HG03558 (cell line): ENCODE measurements around the gene CTBP1.

Experiments
- ATAC-seq: cut with Tn5 transposase; IDR thresholded peaks from one replicate; pipeline ENCODE4 v1.9.1; 2021; ENCODE audit warnings: moderate number of reproducible peaks; ENCODE audit not compliant: unreplicated experiment; ENCODE audit errors: extremely low read depth

The CTBP1 gene

DNA sequence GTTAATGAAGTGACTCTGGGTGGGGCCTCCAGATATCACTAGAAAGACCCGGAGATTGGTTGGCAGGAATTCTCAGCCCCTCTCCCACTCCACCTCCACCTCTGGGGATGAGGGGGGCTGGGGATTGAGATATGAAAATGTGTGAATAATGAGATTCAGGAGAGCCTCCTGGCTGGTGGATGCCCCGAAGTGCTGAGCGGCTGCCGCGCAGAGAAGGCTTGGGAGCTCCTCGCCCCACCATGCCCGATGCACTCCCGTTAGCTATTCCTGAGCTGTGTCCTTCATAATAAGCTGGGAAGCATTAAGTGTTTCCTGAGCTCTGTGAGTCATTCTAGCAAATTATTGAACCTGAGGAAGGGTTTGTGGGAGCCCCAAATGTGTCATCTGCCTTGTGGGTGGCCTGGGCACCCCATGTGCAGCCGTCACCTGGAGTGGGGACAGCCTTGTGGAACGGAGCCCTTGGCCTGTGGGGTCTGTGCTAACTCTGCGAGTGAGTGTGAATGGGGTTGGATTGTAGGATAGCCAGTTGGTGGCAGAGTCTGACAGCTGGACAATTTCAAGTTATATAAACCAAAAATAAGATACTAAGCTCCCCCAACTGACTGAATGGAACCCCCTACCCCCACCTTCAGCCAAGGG is 36.3 kb upstream of the CTBP1 start:
- no peak for ATAC-seq

GRCh38 chr4:1283711-1284110 is 34.8 kb upstream of the CTBP1 start:
- no peak for ATAC-seq

DNA sequence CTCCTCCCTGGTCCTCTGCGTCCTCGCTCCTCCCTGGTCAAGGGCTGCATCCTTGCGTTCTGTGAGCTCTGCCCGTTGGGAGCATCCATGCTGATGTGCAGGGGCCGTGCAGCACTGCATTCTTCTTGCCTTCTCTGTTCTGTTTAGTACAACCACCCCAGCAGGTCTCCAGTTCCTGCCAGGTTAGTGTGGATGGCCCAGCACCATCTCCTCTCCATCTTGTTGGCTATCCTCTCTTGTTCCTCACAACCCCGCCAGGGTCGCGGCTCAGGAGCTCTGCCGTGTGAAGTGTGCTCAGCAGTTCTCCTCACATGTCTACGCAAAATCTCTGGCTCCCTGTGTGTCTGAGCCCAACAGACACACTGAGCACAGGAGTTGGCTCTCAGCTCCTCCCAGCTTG is 30.3 kb upstream of the CTBP1 start:
- ATAC-seq, result no peak

GRCh38 chr4:1277667-1278665 is 29.0 kb upstream of the CTBP1 start:
- ATAC-seq, result no peak

- no peak for ATAC-seq
Observed at GRCh38 chr4:1276984-1277383, 28.1 kb upstream of the CTBP1 start.

DNA sequence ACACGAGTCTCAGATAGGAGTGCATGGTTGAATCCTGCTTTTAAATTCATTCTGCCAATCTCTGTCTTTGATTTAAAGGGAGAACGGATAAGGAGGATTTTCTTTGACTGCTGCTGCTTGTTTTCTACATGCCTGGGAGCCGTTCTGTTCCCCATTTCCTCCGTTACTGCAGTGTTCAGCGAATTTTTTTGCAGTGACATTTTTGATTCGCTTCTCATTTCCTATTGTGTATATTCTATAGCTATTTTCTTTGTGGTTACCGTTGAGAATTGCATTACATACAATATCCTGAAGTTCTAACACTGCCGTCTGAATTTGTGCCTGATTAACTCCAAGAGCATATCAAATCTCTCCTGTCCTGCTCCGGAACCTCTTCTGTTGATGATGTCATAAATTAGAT is 25.9 kb upstream of the CTBP1 start:
- ATAC-seq, result no peak

DNA sequence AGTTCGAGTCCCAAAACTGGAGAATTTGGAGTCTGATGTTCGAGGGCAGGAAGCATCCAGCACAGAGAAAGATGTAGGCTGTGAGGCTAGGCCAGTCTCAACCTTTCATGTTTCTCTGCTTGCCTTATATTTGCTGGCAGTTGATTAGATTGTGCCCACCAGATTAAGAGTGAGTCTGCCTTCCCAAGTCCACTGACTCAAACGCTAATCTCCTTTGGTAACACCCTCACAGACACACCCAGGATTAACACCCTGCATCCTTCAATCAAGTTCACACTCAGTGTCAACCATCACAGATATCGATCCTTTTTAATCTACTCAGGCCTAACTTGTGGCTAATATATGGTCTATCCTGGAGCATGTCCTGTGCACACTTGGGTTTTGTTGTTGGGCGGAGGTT is 22.8 kb upstream of the CTBP1 start:
- no peak for ATAC-seq

- no peak for ATAC-seq
Observed at GRCh38 chr4:1269209-1269608, 20.3 kb upstream of the CTBP1 start.

DNA sequence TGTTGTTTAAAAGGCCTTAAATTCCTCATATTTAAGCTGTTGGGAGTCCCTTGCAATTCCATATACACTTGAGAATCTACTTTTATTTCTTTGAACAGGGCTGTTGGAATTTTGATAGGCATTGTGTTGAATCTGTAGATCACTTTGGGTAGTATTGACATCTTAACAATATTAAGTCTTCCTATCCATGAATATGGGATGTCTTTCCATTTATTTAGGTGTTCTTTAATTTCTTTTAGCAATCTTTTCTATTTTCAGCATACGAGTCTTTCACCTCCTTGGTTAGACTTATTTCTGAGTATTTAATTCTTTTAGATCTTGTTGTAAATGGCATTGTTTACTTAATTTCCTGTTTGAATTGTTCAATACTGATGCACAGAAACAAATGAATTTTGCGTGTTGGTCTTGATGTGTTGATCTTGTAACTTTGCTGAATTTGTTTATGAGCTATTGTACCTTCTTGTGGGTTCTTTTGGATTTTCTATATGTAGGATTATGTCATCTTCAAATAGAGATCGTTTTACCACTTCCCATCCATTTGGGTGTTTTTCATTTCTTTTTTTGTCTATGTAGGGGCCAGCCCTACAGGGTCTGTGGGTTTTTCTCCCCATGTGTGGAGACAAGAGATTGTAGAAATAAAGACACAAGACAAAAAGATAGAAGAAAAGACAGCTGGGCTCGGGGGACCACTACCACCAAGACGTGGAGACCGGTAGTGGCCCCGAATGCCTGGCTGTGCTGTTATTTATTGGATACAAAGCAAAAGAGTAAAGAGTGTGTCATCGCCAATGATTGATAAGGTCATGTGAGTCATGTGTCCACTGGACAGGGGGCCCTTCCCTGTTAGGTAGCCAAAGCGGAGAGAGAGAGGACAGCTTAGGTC is 18.2 kb upstream of the CTBP1 start:
- no peak for ATAC-seq

DNA sequence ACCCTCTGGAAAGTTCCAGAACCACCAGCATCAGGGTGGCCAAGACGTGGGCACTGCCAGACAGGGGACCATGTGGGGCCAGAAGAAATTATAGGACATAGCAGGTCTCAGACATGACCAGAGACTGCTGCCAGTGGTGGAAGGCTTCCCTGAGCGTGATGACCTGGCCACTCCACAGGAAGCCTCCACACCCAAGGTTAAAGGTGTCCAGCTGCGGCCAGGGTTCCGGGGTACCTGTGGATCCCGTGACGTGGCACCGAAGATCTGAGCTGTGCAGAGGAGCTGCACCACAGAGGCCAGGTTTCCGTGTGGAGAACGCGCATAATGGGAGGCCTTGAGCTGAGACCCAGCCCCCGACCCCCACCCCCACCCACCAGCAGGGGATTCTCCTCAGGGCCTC is 16.4 kb upstream of the CTBP1 start:
- ATAC-seq, result no peak

DNA sequence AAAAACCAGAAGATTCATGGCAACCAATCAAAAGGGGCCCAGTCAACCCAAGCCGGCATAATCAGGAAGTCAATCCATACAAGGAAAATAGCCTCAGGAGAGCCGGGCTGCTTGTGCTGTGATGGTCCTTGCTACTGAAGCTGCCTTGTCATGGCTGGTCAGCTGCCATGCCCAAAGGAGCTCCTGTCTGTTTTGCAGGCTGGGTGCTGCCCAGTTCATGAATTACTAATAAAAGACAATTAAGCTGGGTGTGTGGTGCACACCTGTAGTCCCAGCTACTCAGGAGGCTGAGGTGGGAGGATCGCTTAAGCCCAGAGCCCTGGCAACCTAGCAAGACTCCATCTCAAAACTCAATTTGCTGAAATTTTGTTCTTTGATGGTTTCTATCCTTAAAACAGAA is 16.0 kb upstream of the CTBP1 start:
- ATAC-seq, result no peak

- no peak for ATAC-seq
Observed at GRCh38 chr4:1261107-1261928, 12.4 kb upstream of the CTBP1 start.

DNA sequence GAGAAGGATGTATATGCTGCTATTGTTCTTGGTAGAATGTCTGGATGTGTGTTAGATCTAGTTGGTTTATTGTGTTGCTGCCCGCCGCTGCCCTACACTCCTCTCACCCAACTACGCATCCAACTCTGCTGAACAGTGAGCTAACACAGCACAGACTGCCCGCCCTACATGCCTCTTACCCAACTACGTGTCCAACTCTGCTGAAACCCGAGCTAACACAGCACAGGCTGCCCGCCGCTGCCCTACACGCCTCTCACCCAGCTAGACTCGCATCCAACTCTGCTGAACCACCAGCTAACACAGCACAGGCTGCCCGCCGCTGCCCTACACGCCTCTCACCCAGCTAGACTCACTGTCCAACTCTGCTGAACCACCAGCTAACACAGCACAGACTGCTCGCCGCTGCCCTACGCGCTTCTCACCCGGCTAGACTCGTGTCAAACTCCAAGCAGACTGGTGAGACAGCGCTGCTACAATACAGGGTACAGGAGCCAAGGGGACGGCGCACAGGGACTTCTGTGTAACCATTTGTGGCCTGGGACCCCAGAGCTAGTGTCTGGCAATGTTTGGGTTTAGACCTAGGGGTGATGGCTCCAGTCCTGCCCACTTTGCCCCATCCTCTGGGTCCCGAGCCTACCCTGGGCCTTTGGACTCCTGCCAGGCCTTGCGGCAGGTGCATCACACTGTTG is 11.6 kb upstream of the CTBP1 start:
- no peak for ATAC-seq

GRCh38 chr4:1259966-1260365 is 11.0 kb upstream of the CTBP1 start:
- no peak for ATAC-seq

- no peak for ATAC-seq
Observed at GRCh38 chr4:1258457-1258856, 9.5 kb upstream of the CTBP1 start.

GRCh38 chr4:1255699-1256098 is 6.8 kb upstream of the CTBP1 start:
- ATAC-seq, result no peak

DNA sequence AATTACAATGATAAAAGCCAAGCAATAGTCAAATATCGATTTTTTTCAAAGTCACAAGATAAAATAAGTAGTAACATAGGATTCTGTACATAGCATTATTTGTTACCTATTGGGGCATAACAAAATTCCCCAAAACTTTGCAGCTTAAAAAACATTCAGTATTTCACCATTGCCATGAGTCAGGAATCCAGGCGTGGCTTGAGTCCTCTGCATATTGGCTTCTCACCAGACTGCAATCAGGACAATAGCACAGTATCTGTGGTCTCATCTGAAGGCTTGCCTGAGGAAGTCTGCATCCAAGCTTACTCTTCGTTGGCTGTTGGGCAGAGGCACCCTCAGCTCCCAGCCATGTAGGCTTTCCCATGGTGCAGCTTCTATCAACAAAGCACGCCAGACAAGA is 6.2 kb upstream of the CTBP1 start:
- ATAC-seq, result no peak

DNA sequence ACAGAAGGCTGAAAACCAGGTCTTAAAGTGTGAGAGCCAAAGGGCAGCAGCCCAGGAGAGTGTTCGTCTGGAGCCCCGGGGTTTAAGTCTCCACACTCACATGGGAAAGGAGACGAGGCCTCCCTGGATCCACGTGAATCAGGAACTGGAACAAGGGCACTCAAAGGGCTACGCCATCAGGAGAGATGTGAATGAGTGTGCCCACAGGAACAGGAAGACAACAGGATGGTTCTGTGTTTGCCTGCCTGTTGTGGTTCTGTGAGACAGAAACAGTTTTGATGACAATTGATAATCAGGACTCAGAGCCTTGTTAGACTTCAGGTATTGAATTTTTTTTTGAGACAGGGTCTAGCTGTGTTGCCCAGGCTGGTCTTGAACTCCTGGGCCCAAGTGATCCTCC is 4.9 kb upstream of the CTBP1 start:
- ATAC-seq, result no peak

GRCh38 chr4:1252928-1253492 is 4.1 kb upstream of the CTBP1 start:
- ATAC-seq, result no peak
